Endothelial cell of umbilical vein (primary cell): ENCODE measurements around the gene NRM. TPM values are rescaled to one million over a fixed set of nuclear protein-coding genes. Genes with fewer than 3 reads are reported as not detected.
"Not testable (repeated sequence)": the region's sequence is repeated elsewhere in the genome, so short reads cannot be mapped to it uniquely, and the experiment has no call there.

ENCODE experiments used
- BruUV-seq: library from RNA; stranded (reverse); fragments of 400-500 nt; replicated peaks from 2 replicates; lab custom pipeline; 2021; lab: Mats Ljungman, UMichigan
- CTCF ChIA-PET: fragments of 300-600, 350-600 bp; sonication (Branson Sonifier 250); formaldehyde crosslinking; loops from one replicate; lab custom pipeline; 2021; ENCODE audit warnings: antibody characterized with exemption, inconsistent platforms; lab: Charles Lee
- POLR2A ChIA-PET: fragments of 300-600, 350-600 bp; sonication (Branson Sonifier 250); formaldehyde crosslinking; loops from one replicate; lab custom pipeline; 2021; ENCODE audit warnings: antibody characterized with exemption, inconsistent platforms; lab: Charles Lee
- DNase-seq: peaks from one replicate; pipeline ENCODE4 v3.0.0-alpha.2; 2011; ENCODE audit warnings: low read depth, low spot score
- FAIRE-seq: peaks from 2 replicates; lab custom pipeline; 2011; peaks lifted over from hg19 to GRCh38; lab: Jason Lieb, UNC
- H2AFZ ChIP-seq: 2 replicates; pipeline ENCODE4 v1.6.0; 2012; ENCODE audit warnings: low read depth, low read length, control low read depth, inconsistent platforms
- H3K27ac ChIP-seq: 2 replicates; pipeline ENCODE4 v1.5.1; 2011; ENCODE audit warnings: low read depth, mild to moderate bottlenecking, control low read depth, low read length, moderate library complexity; ENCODE audit not compliant: insufficient read depth
- H3K27me3 ChIP-seq, 2 experiments: 2 replicates each; pipeline versions ENCODE4 v1.6.0 to v1.6.1; 2011; ENCODE audit warnings: low read length in 2 of 2, mixed read lengths in 1 of 2; ENCODE audit not compliant: control insufficient read depth in 2 of 2, insufficient read depth in 2 of 2
- H3K36me3 ChIP-seq, 2 experiments: 2 replicates in 1 of 2; 3 replicates in 1 of 2; pipeline ENCODE4 v1.5.1; 2011; ENCODE audit warnings: low read length in 2 of 2, mild to moderate bottlenecking in 1 of 2, moderate library complexity in 1 of 2; ENCODE audit not compliant: control insufficient read depth in 2 of 2, insufficient read depth in 2 of 2; ENCODE audit errors: extremely low read depth in 1 of 2
- H3K4me1 ChIP-seq: 3 replicates; pipeline ENCODE4 v1.5.1; 2011; ENCODE audit warnings: mild to moderate bottlenecking, low read length; ENCODE audit not compliant: control insufficient read depth, insufficient read depth; ENCODE audit errors: extremely low read depth
- H3K4me2 ChIP-seq: 2 replicates; pipeline ENCODE4 v1.6.1; 2011; ENCODE audit warnings: low read length, control low read depth, mixed read lengths; ENCODE audit not compliant: insufficient read depth
- H3K4me3 ChIP-seq, 3 experiments: fragments of 200-600 bp in 1 of 3; sonication (generic), shearing (Covaris generic) in 1 of 3; replicated peaks in 1 of 3; 2 replicates each; pipeline ENCODE4 v1.5.1; 2011 to 2016; ENCODE audit warnings: control low read depth in 3 of 3, low read length in 3 of 3, mild to moderate bottlenecking in 2 of 3, inconsistent platforms in 1 of 3, low read depth in 1 of 3, moderate library complexity in 1 of 3; ENCODE audit not compliant: insufficient read depth in 1 of 3
- H3K79me2 ChIP-seq: 2 replicates; pipeline ENCODE4 v1.6.0; 2012; ENCODE audit warnings: low read length, inconsistent platforms; ENCODE audit not compliant: control insufficient read depth, insufficient read depth
- H3K9ac ChIP-seq: replicated peaks from 2 replicates; pipeline ENCODE3; 2011; ENCODE audit warnings: low read length, control low read depth; ENCODE audit not compliant: insufficient read depth; ENCODE audit errors: extremely low read depth
- H3K9me1 ChIP-seq: replicated peaks from 3 replicates; pipeline ENCODE4 v1.6.0; 2011; ENCODE audit warnings: mild to moderate bottlenecking, low read length; ENCODE audit not compliant: control insufficient read depth, insufficient read depth; ENCODE audit errors: extremely low read depth
- H3K9me3 ChIP-seq: replicated peaks from 2 replicates; pipeline ENCODE4 v1.5.1; 2012; ENCODE audit warnings: low read length, inconsistent platforms; ENCODE audit not compliant: control insufficient read depth, insufficient read depth
- H4K20me1 ChIP-seq: replicated peaks from 2 replicates; pipeline ENCODE3; 2011; ENCODE audit warnings: mild to moderate bottlenecking, low read length; ENCODE audit not compliant: control insufficient read depth, insufficient read depth; ENCODE audit errors: extremely low read depth
- CTCF ChIP-seq, 2 donors: IDR thresholded peaks; 1 replicate in 1 of 2; 2 replicates in 1 of 2; pipeline ENCODE4 v1.5.1; 2011; ENCODE audit warnings: low read length in 2 of 2, mild to moderate bottlenecking in 2 of 2, moderate library complexity in 2 of 2, control low read depth in 1 of 2, inconsistent platforms in 1 of 2, low read depth in 1 of 2; ENCODE audit not compliant: insufficient read depth in 1 of 2; ENCODE audit errors: extremely low read depth in 1 of 2
- FOS ChIP-seq: IDR thresholded peaks from 2 replicates; pipeline ENCODE4 v1.6.1; 2011; ENCODE audit warnings: mild to moderate bottlenecking, low read length, moderate library complexity, borderline replicate concordance; ENCODE audit not compliant: insufficient read depth
- GATA2 ChIP-seq: IDR thresholded peaks from 2 replicates; pipeline ENCODE4 v1.7.0; 2011; ENCODE audit warnings: low read depth, mild to moderate bottlenecking, moderate library complexity, mixed read lengths, low read length; ENCODE audit not compliant: insufficient read length, insufficient read depth
- MAX ChIP-seq: IDR thresholded peaks from 2 replicates; pipeline ENCODE4 v1.6.1; 2011; ENCODE audit not compliant: insufficient read depth, insufficient read length
- POLR2A ChIP-seq: IDR thresholded peaks from 2 replicates; pipeline ENCODE4 v1.6.1; 2012; ENCODE audit warnings: low read depth, mild to moderate bottlenecking, control low read depth, low read length
- POLR2AphosphoS5 ChIP-seq: IDR thresholded peaks from 2 replicates; pipeline ENCODE4 v1.6.1; 2012; ENCODE audit warnings: low read depth, mild to moderate bottlenecking, control low read depth, low read length, moderate library complexity; ENCODE audit not compliant: insufficient read depth
- dilution Hi-C: fragments of 300-500 bp; cut with MboI; formaldehyde crosslinking; loops from one replicate; pipeline ENCODE4 v1.15.0; 2019; ENCODE audit warnings: low sequenced_read_pairs; ENCODE audit not compliant: extremely low pct_ligation_motif_present
- intact Hi-C: fragments of 100-400 bp; cut with micrococcal nuclease; formaldehyde crosslinking; loops from one replicate; pipeline ENCODE4 v1.10.0; 2022
- polyA plus RNA-seq, 4 experiments: library from polyadenylated mRNA; depleted of rRNA in 3 of 4; stranded (reverse) in 3 of 4; unstranded in 1 of 4; fragments of >200 nt; gene quantifications; 2 replicates each; pipeline versions ENCODE4 v1.2.1 to v1.2.3, GENCODE V29; 2011 to 2012; ENCODE audit warnings: missing spikeins in 1 of 4
- total RNA-seq: library from RNA; stranded (reverse); gene quantifications from 2 replicates; pipeline ENCODE4 v1.2.3, GENCODE V29; 2021

NRM gene
- total and polyA plus RNA-seq, 2 donors (not counting 3 experiments of a cell fraction or from before 2014, with no cell fraction given), result 32.2 to 33.8 TPM

GRCh38 chr6:30723159-30723842, 32.5 kb upstream of the NRM start:
- intact Hi-C loops, H2AFZ ChIP-seq, H3K9me1 ChIP-seq, H3K27ac ChIP-seq, BruUV-seq, FAIRE-seq, H3K27me3 ChIP-seq, H4K20me1 ChIP-seq, H3K9me3 ChIP-seq, dilution Hi-C loops, DNase-seq: not testable (repeated sequence)
- Histone ChIP-seq H3K4me3 (peak overlapping the region in 1 of 3 experiments; percentile 76), H3K4me1 (peaks cover 33% of the 10 kb centered on the region), H3K4me2 (peak overlapping the region; percentile 89), H3K9ac (peak overlapping the region; percentile 55), H3K36me3 (peaks cover 16 to 31% of the 10 kb centered on the region in 2 experiments), H3K79me2 (peaks cover 60% of the 10 kb centered on the region)
- CTCF ChIA-PET, result interaction anchor here (0.6 to 9.2 kb wide), 17 partner anchors 8 to 364 kb away, joined by 3 to 296 read pairs (median 5); partner anchors contain the start of genes FLOT1, NRM and VARS2
- POLR2A ChIA-PET, result interaction anchor here (3.0 kb wide), 1 partner anchor 43 kb away, joined by 34 read pairs; no protein-coding TSS in a partner anchor
- TF ChIP-seq POLR2A, result peak; percentile 39

- H3K4me3 ChIP-seq, result peak overlapping the region in 2 of 3 experiments; percentile 76 to 94
- peaks cover 37% of the 10 kb centered on the region for H3K4me1 ChIP-seq
- H3K9ac ChIP-seq, result peak overlapping the region; percentile 79
- peaks cover 16 to 31% of the 10 kb centered on the region in 2 experiments for H3K36me3 ChIP-seq
- H3K4me2 ChIP-seq, result peak overlapping the region; percentile 89
- H3K27ac ChIP-seq, result no peak overlapping the region
- H3K79me2 ChIP-seq, result peaks cover 60% of the 10 kb centered on the region
- TF ChIP-seq GATA2 (no peak), FOS (no peak), CTCF (IDR thresholded peaks at IDR 0.05; ENCODE audit: extremely low read depth in 1 of 2, insufficient read depth in 1 of 2, low read depth in 1 of 2, low read length in 2 of 2) (peak; percentile 83 to 87), POLR2AphosphoS5 (peak; percentile 36), POLR2A (peak; percentile 76), MAX (no peak)
- dilution Hi-C loops (no loop called here), intact Hi-C loops (loop anchor here (1.0 kb wide), 1 partner anchor 43 kb away; no protein-coding TSS in a partner anchor)
- H3K9me1 ChIP-seq, result no peaks in the 10 kb centered on the region
- DNase-seq, result peak; percentile 82
- BruUV-seq, result no TSS peak
- no peaks in the 10 kb centered on the region for H3K9me3 ChIP-seq
- FAIRE-seq, result peak; percentile 87
- ChIA-PET CTCF (interaction anchor here (0.6 to 9.2 kb wide), 22 partner anchors 9 to 365 kb away, joined by 3 to 296 read pairs (median 5); partner anchors contain the start of genes DHX16, FLOT1, NRM and VARS2), POLR2A (interaction anchor here (1.6 to 3.0 kb wide), 2 partner anchors 22 to 42 kb away, joined by 3 to 34 read pairs; partner anchors contain the start of gene IER3)
- no peaks in the 10 kb centered on the region for H3K27me3 ChIP-seq
- H2AFZ ChIP-seq, result no peak overlapping the region
- peaks cover 7% of the 10 kb centered on the region for H4K20me1 ChIP-seq
These were observed 31.7 kb upstream of the NRM start for GRCh38 chr6:30722280-30723112.
